Measurements from ENCODE around the gene TGFBR3L. TPM values are rescaled to one million over a fixed set of nuclear protein-coding genes. Genes with fewer than 3 reads are reported as not detected.
A peak's percentile ranks its signal among the peaks of the same experiment; 100 is the strongest.

TGFBR3L gene
- total and polyA plus RNA-seq, 2 experiments from 2014 or later, result 1.7 to 7.0 TPM

- no peak for TF ChIP-seq ZNF331 (CRISPR knock-in tag; IDR thresholded peaks at IDR 0.05; ENCODE audit: low read depth)
- no peak for TF ChIP-seq REST (IDR thresholded peaks at IDR 0.05; ENCODE audit: unreplicated experiment)
- TF ChIP-seq EZH2phosphoT487 (IDR thresholded peaks at IDR 0.05; ENCODE audit: unreplicated experiment), result no peak
- TF ChIP-seq EZH2 (IDR thresholded peaks at IDR 0.05; ENCODE audit: low read depth, unreplicated experiment), result no peak
- TF ChIP-seq NANOG (IDR thresholded peaks at IDR 0.05; ENCODE audit: borderline replicate concordance), result no peak
- no peak for TF ChIP-seq ETS1 (IDR thresholded peaks at IDR 0.05)
- no peak for TF ChIP-seq CREB1 (CRISPR knock-in tag; IDR thresholded peaks at IDR 0.05; ENCODE audit: low read depth)
- TF ChIP-seq POLR2AphosphoS5 (IDR thresholded peaks at IDR 0.05; ENCODE audit: low read depth), result no peak
- TF ChIP-seq JUNB (IDR thresholded peaks at IDR 0.05; ENCODE audit: unreplicated experiment), result no peak
- TF ChIP-seq ZNF114 (CRISPR knock-in tag; IDR thresholded peaks at IDR 0.05), result no peak
Measured at GRCh38 chr19:7879111-7879807, 35.4 kb upstream of the TGFBR3L start (continued).

GRCh38 chr19:7879836-7880235 lies 34.8 kb upstream of the TGFBR3L start:
- Mint-ChIP-seq H3K27me3 (ENCODE audit: insufficient read depth, low read depth, poor library complexity) (peaks cover 6% of the 10 kb centered on the region), H3K4me3 (no peak overlapping the region), H3K36me3 (ENCODE audit: low read depth) (no peaks in the 10 kb centered on the region), H3K4me1 (no peaks in the 10 kb centered on the region; the same call in 2 of the 3 replicates), H3K9me3 (no peaks in the 10 kb centered on the region), H3K27ac (no peak overlapping the region)
- no peak overlapping the region for H2AFZ ChIP-seq
- H3K27me3 ChIP-seq (ENCODE audit: insufficient read depth), result no peaks in the 10 kb centered on the region
- H4K20me1 ChIP-seq (replicated peaks; ENCODE audit: insufficient read depth), result no peaks in the 10 kb centered on the region; the same call in 1 of the 2 replicates
- H3K9me2 ChIP-seq (ENCODE audit: insufficient read depth), result no peaks in the 10 kb centered on the region
- no peak overlapping the region for H3K27ac ChIP-seq (ENCODE audit: low read depth)
- DNase-seq (ENCODE audit: low spot score) (no peak), ATAC-seq (peak; percentile 45; the same call in 2 of the 3 replicates)
- no peak overlapping the region for H3K4me2 ChIP-seq
- no peak overlapping the region for H3K4me3 ChIP-seq
- H3F3A ChIP-seq (replicated peaks; ENCODE audit: low read depth), result 0 out of 2 replicates have a peak, but pooled peaks cover 3% of the 10 kb centered on the region
- no peaks in the 10 kb centered on the region for H3K79me2 ChIP-seq (replicated peaks; ENCODE audit: insufficient read depth)
- H3K4me1 ChIP-seq (ENCODE audit: insufficient read depth), result peaks cover 1% of the 10 kb centered on the region; the same call in 1 of the 2 replicates
- no peaks in the 10 kb centered on the region for H3K36me3 ChIP-seq (ENCODE audit: insufficient read depth)
- TF ChIP-seq EZH2 (IDR thresholded peaks at IDR 0.05; ENCODE audit: low read depth, unreplicated experiment) (no peak), ZNF114 (CRISPR knock-in tag; IDR thresholded peaks at IDR 0.05) (no peak), ZNF462 (CRISPR knock-in tag; IDR thresholded peaks at IDR 0.05) (no peak), NANOG (IDR thresholded peaks at IDR 0.05; ENCODE audit: borderline replicate concordance) (no peak), POLR2AphosphoS5 (IDR thresholded peaks at IDR 0.05; ENCODE audit: low read depth) (no peak), JUNB (IDR thresholded peaks at IDR 0.05; ENCODE audit: unreplicated experiment) (no peak), EZH2phosphoT487 (IDR thresholded peaks at IDR 0.05; ENCODE audit: unreplicated experiment) (no peak), STAT1 (IDR thresholded peaks at IDR 0.05; ENCODE audit: unreplicated experiment) (no peak), CREB1 (CRISPR knock-in tag; IDR thresholded peaks at IDR 0.05; ENCODE audit: low read depth) (no peak)

Measured in GM23338 (cell line).